Smooth muscle cell (in vitro differentiated cells): Measurements from ENCODE around the gene HOXD11. TPM values are rescaled to one million over a fixed set of nuclear protein-coding genes. Genes with fewer than 3 reads are reported as not detected.
A peak's percentile ranks its signal among the peaks of the same experiment; 100 is the strongest.

Experiments used
- DNase-seq: peaks from one replicate; lab custom pipeline; 2025; ENCODE audit not compliant: unreplicated experiment; lab: John Stamatoyannopoulos, UW
- H2AFZ ChIP-seq: fragments of 200-600 bp; sonication (generic); 2 replicates; pipeline ENCODE4 v1.6.0; 2016; ENCODE audit warnings: antibody characterized with exemption, low read depth, mild to moderate bottlenecking
- H3F3A ChIP-seq: fragments of 200-600 bp; sonication (generic); 2 replicates; pipeline ENCODE4 v1.6.0; 2017; ENCODE audit warnings: antibody characterized with exemption, low read depth
- H3K27ac ChIP-seq: fragments of 200-600 bp; sonication (generic); 2 replicates; pipeline ENCODE4 v1.5.1; 2016; ENCODE audit warnings: low read depth, mild to moderate bottlenecking
- H3K27me3 ChIP-seq: fragments of 200-600 bp; sonication (generic); 2 replicates; pipeline ENCODE4 v1.6.1; 2016; ENCODE audit warnings: low read depth, mild to moderate bottlenecking
- H3K36me3 ChIP-seq: fragments of 200-600 bp; sonication (generic); 2 replicates; pipeline ENCODE4 v1.5.1; 2016; ENCODE audit warnings: low read depth
- H3K4me1 ChIP-seq: fragments of 200-600 bp; sonication (generic); 2 replicates; pipeline ENCODE4 v1.5.1; 2016; ENCODE audit warnings: low read depth
- H3K4me2 ChIP-seq: fragments of 200-600 bp; sonication (generic); 2 replicates; pipeline ENCODE4 v1.6.0; 2016; ENCODE audit warnings: mild to moderate bottlenecking
- H3K4me3 ChIP-seq: fragments of 200-600 bp; sonication (generic); 2 replicates; pipeline ENCODE4 v1.5.1; 2016; ENCODE audit warnings: mild to moderate bottlenecking
- H3K79me2 ChIP-seq: fragments of 200-600 bp; sonication (generic); 2 replicates; pipeline ENCODE4 v1.6.0; 2016; ENCODE audit warnings: low read depth, mild to moderate bottlenecking
- H3K9ac ChIP-seq: fragments of 200-600 bp; sonication (generic); 2 replicates; pipeline ENCODE4 v1.6.0; 2016; ENCODE audit warnings: low read depth
- H3K9me3 ChIP-seq: fragments of 200-600 bp; sonication (generic); replicated peaks from 2 replicates; pipeline ENCODE4 v1.5.1; 2016; ENCODE audit warnings: low read depth
- H4K20me1 ChIP-seq: fragments of 200-600 bp; sonication (generic); 2 replicates; pipeline ENCODE4 v1.6.0; 2016; ENCODE audit warnings: low read depth
- CTCF ChIP-seq: fragments of 200-600 bp; sonication (generic); IDR thresholded peaks from 2 replicates; pipeline ENCODE4 v1.5.1; 2017; ENCODE audit warnings: borderline replicate concordance, mild to moderate bottlenecking, antibody characterized with exemption; ENCODE audit not compliant: insufficient read depth, poor library complexity, severe bottlenecking
- WGBS: methylation state at CpG from one replicate; pipeline ENCODE4 v1.1.7; 2016; ENCODE audit warnings: low lambda C conversion rate; 5-methylcytosine and 5-hydroxymethylcytosine counted together
- polyA plus RNA-seq: library from polyadenylated mRNA; unstranded; fragments of >200 nt; fragmentation: Nextera tagmentation; extraction: Ambion mirVana; gene quantifications from 2 replicates; pipeline ENCODE4 v1.2.1, GENCODE V29; 2016
- total RNA-seq: library from RNA; depleted of rRNA; stranded (reverse); fragments of >200 nt; gene quantifications from 2 replicates; pipeline ENCODE4 v1.2.3, GENCODE V29; 2014

Gene HOXD11
- total and polyA plus RNA-seq, 2 experiments from 2014 or later, result 4.4 to 7.9 TPM

- no peaks in the 10 kb centered on the region for H3K9me3 ChIP-seq
Measured at GRCh38 chr2:176130957-176131847, 24.1 kb downstream of the HOXD11 start.

GRCh38 chr2:176131848-176132158 lies 24.7 kb downstream of the HOXD11 start:
- H3K36me3 ChIP-seq, result no peaks in the 10 kb centered on the region
- TF ChIP-seq CTCF, result no peak
- H3F3A ChIP-seq, result no peaks in the 10 kb centered on the region
- no peak overlapping the region for H3K27ac ChIP-seq
- peaks cover 7% of the 10 kb centered on the region for H3K4me1 ChIP-seq
- H3K4me3 ChIP-seq, result peak overlapping the region; percentile 37
- H3K79me2 ChIP-seq, result no peaks in the 10 kb centered on the region
- H3K27me3 ChIP-seq, result peaks cover 98% of the 10 kb centered on the region
- peak overlapping the region; percentile 84 for H3K4me2 ChIP-seq
- H3K9ac ChIP-seq, result no peak overlapping the region
- DNase-seq, result no peak
- H2AFZ ChIP-seq, result no peak overlapping the region
- no peaks in the 10 kb centered on the region for H3K9me3 ChIP-seq
- no peaks in the 10 kb centered on the region for H4K20me1 ChIP-seq
- 34% methylated on average over 4 of the region's 4 CpGs for WGBS

More at GRCh38 chr2:176130957-176131847, 24.1 kb downstream of the HOXD11 start:
- Histone ChIP-seq H2AFZ (no peak overlapping the region), H3K9ac (no peak overlapping the region), H3K4me2 (peak overlapping the region; percentile 87), H3K4me3 (peak overlapping the region; percentile 54), H3K79me2 (no peaks in the 10 kb centered on the region), H4K20me1 (no peaks in the 10 kb centered on the region), H3F3A (no peaks in the 10 kb centered on the region), H3K27me3 (peaks cover 98% of the 10 kb centered on the region), H3K4me1 (peaks cover 7% of the 10 kb centered on the region), H3K27ac (no peak overlapping the region), H3K36me3 (no peaks in the 10 kb centered on the region)
- TF ChIP-seq CTCF, result no peak
- 31% methylated on average over 15 of the region's 15 CpGs for whole genome bisulfite sequencing
- DNase-seq, result no peak

GRCh38 chr2:176132205-176133171 lies 25.4 kb downstream of the HOXD11 start:
- Histone ChIP-seq H3K79me2 (no peaks in the 10 kb centered on the region), H2AFZ (peak overlapping the region; percentile 11), H3K9me3 (no peaks in the 10 kb centered on the region), H3K27ac (no peak overlapping the region), H4K20me1 (no peaks in the 10 kb centered on the region), H3K9ac (no peak overlapping the region), H3K36me3 (no peaks in the 10 kb centered on the region), H3K4me3 (peak overlapping the region; percentile 37), H3K4me1 (peaks cover 7% of the 10 kb centered on the region), H3K27me3 (peaks cover 98% of the 10 kb centered on the region), H3F3A (no peaks in the 10 kb centered on the region), H3K4me2 (peak overlapping the region; percentile 84)
- DNase-seq, result no peak
- TF ChIP-seq CTCF, result no peak
- 9% methylated on average over 33 of the region's 33 CpGs for WGBS
